Measurements from ENCODE around the gene YTHDF2. TPM values are rescaled to one million over a fixed set of nuclear protein-coding genes. Genes with fewer than 3 reads are reported as not detected.

Gene YTHDF2
- total and polyA plus RNA-seq, 5 experiments from 2014 or later: 75.4 to 128 (median 117) TPM

GRCh38 chr1:28807046-28807445 is 70.3 kb downstream of the YTHDF2 start:
- no peaks in the 10 kb centered on the region for H3K36me3 Mint-ChIP-seq
- POLR2A ChIA-PET: no interaction called here
- no peaks in the 10 kb centered on the region for H3K9me3 Mint-ChIP-seq
- H3K27me3 Mint-ChIP-seq: peaks cover 7 to 27% (median 21%) of the 10 kb centered on the region in 5 donors
- ATAC-seq (no peak), DNase-seq (no peak)
- H3K27ac Mint-ChIP-seq: no peak overlapping the region
- H3K4me1 Mint-ChIP-seq: peaks cover 0 to 1% (median 0%) of the 10 kb centered on the region in 4 donors
- H3K4me3 Mint-ChIP-seq: no peak overlapping the region

- H3K27me3 Mint-ChIP-seq: peaks cover 10 to 32% (median 28%) of the 10 kb centered on the region in 5 donors
- DNase-seq (no peak), ATAC-seq (no peak)
- peaks cover 0 to 4% (median 1%) of the 10 kb centered on the region in 4 donors for H3K4me1 Mint-ChIP-seq
- no peak overlapping the region for H3K4me3 Mint-ChIP-seq
- no peak overlapping the region for H3K27ac Mint-ChIP-seq
- no peaks in the 10 kb centered on the region for H3K9me3 Mint-ChIP-seq
- H3K36me3 Mint-ChIP-seq: no peaks in the 10 kb centered on the region
- POLR2A ChIA-PET: no interaction called here
These were observed 71.2 kb downstream of the YTHDF2 start for GRCh38 chr1:28807986-28808385.

- POLR2A ChIA-PET: no interaction called here
- ATAC-seq (no peak), DNase-seq (no peak)
- Mint-ChIP-seq H3K36me3 (no peaks in the 10 kb centered on the region), H3K27me3 (peaks cover 28 to 56% (median 48%) of the 10 kb centered on the region in 5 donors), H3K27ac (peak overlapping the region in 1 of 10 donors; percentile 49), H3K4me1 (peaks cover 1 to 9% (median 5%) of the 10 kb centered on the region in 4 donors), H3K4me3 (no peak overlapping the region), H3K9me3 (no peaks in the 10 kb centered on the region)
These were observed 74.6 kb downstream of the YTHDF2 start for GRCh38 chr1:28811369-28811765.

- H3K4me1 Mint-ChIP-seq: peaks cover 1 to 9% (median 5%) of the 10 kb centered on the region in 4 donors
- no peaks in the 10 kb centered on the region for H3K36me3 Mint-ChIP-seq
- H3K27ac Mint-ChIP-seq: peak within 1 kb of the TSS in 1 of 10 donors; percentile 49
- POLR2A ChIA-PET: no interaction called here
- H3K27me3 Mint-ChIP-seq: peaks cover 30 to 63% (median 48%) of the 10 kb centered on the region in 5 donors
- no peak for DNase-seq
- no peaks in the 10 kb centered on the region for H3K9me3 Mint-ChIP-seq
- peak within 1 kb of the TSS in 2 of 10 donors; percentile 22 to 31 for H3K4me3 Mint-ChIP-seq
- no peak for ATAC-seq
These were observed 75.3 kb downstream of the YTHDF2 start, which contains the start of gene OPRD1 for GRCh38 chr1:28811766-28812668. Gene OPRD1 (plus strand): TSS chr1:28812170. CDS start chr1:28812384, 214 bp downstream.

- no peak for DNase-seq
- no peak for ATAC-seq
- peak overlapping the region in 2 of 10 donors; percentile 22 to 31 for H3K4me3 Mint-ChIP-seq
- POLR2A ChIA-PET: no interaction called here
- no peak overlapping the region for H3K27ac Mint-ChIP-seq
- H3K36me3 Mint-ChIP-seq: no peaks in the 10 kb centered on the region
- H3K9me3 Mint-ChIP-seq: no peaks in the 10 kb centered on the region
- H3K4me1 Mint-ChIP-seq: peaks cover 1 to 9% (median 5%) of the 10 kb centered on the region in 4 donors
- peaks cover 33 to 68% (median 46%) of the 10 kb centered on the region in 5 donors for H3K27me3 Mint-ChIP-seq
These were observed 76.1 kb downstream of the YTHDF2 start for GRCh38 chr1:28812669-28813468.

GRCh38 chr1:28813931-28814465 is 77.3 kb downstream of the YTHDF2 start:
- ATAC-seq: no peak
- H3K27me3 Mint-ChIP-seq: peaks cover 33 to 79% (median 54%) of the 10 kb centered on the region in 5 donors
- DNase-seq: no peak

GRCh38 chr1:28815533-28816185 is 78.9 kb downstream of the YTHDF2 start:
- no peak overlapping the region for H3K4me3 Mint-ChIP-seq
- DNase-seq: peak in 1 of 10 donors; percentile 4
- no peaks in the 10 kb centered on the region for H3K36me3 Mint-ChIP-seq
- peak in 1 of 2 donors; percentile 22 for ATAC-seq
- peaks cover 1 to 9% (median 5%) of the 10 kb centered on the region in 4 donors for H3K4me1 Mint-ChIP-seq
- H3K27ac Mint-ChIP-seq: no peak overlapping the region
- POLR2A ChIA-PET: interaction anchor here (0.7 kb wide), 1 partner anchor 23 kb away, joined by 3 read pairs; no protein-coding TSS in a partner anchor
- no peaks in the 10 kb centered on the region for H3K9me3 Mint-ChIP-seq
- peaks cover 31 to 73% (median 47%) of the 10 kb centered on the region in 5 donors for H3K27me3 Mint-ChIP-seq

More at GRCh38 chr1:28813931-28814465, 77.3 kb downstream of the YTHDF2 start:
- H3K9me3 Mint-ChIP-seq: no peaks in the 10 kb centered on the region
- H3K36me3 Mint-ChIP-seq: no peaks in the 10 kb centered on the region
- no peak overlapping the region for H3K4me3 Mint-ChIP-seq
- POLR2A ChIA-PET: no interaction called here
- no peak overlapping the region for H3K27ac Mint-ChIP-seq
- peaks cover 1 to 9% (median 5%) of the 10 kb centered on the region in 4 donors for H3K4me1 Mint-ChIP-seq

- Mint-ChIP-seq H3K9me3 (no peaks in the 10 kb centered on the region), H3K27me3 (peaks cover 25 to 62% (median 39%) of the 10 kb centered on the region in 5 donors), H3K4me1 (peaks cover 0 to 9% (median 5%) of the 10 kb centered on the region in 4 donors), H3K36me3 (no peaks in the 10 kb centered on the region), H3K4me3 (no peak overlapping the region), H3K27ac (peak overlapping the region in 1 of 10 donors; percentile 74)
- POLR2A ChIA-PET: no interaction called here
- DNase-seq: no peak
- no peak for ATAC-seq
These were observed 80.4 kb downstream of the YTHDF2 start for GRCh38 chr1:28817133-28817532.

GRCh38 chr1:28819020-28819419 is 82.3 kb downstream of the YTHDF2 start:
- H3K4me1 Mint-ChIP-seq: peaks cover 0 to 9% (median 2%) of the 10 kb centered on the region in 4 donors
- H3K27ac Mint-ChIP-seq: no peak overlapping the region
- no peaks in the 10 kb centered on the region for H3K9me3 Mint-ChIP-seq
- peaks cover 13 to 45% (median 24%) of the 10 kb centered on the region in 5 donors for H3K27me3 Mint-ChIP-seq
- H3K4me3 Mint-ChIP-seq: no peak overlapping the region
- POLR2A ChIA-PET: no interaction called here
- no peaks in the 10 kb centered on the region for H3K36me3 Mint-ChIP-seq
- ATAC-seq (no peak), DNase-seq (no peak)
